H9 (cell line): Measurements from ENCODE around the gene GDF3. TPM values are rescaled to one million over a fixed set of nuclear protein-coding genes. Genes with fewer than 3 reads are reported as not detected.

Source experiments
- DNase-seq: peaks from one replicate; pipeline ENCODE4 v3.0.0-alpha.2; 2017
- H2AFZ ChIP-seq: one replicate; pipeline ENCODE4 v1.6.1; 2013; ENCODE audit warnings: mild to moderate bottlenecking, low read length, control low read depth, moderate library complexity
- H2AK5ac ChIP-seq: 2 replicates; pipeline ENCODE4 v1.6.1; 2013; ENCODE audit warnings: low read length, control low read depth, mixed read lengths; ENCODE audit not compliant: insufficient read length
- H2BK120ac ChIP-seq: one replicate; pipeline ENCODE4 v1.6.1; 2013; ENCODE audit warnings: low read depth, mild to moderate bottlenecking, low read length, control low read depth, inconsistent platforms; ENCODE audit not compliant: poor library complexity, severe bottlenecking
- H2BK12ac ChIP-seq: 2 replicates; pipeline ENCODE4 v1.6.1; 2013; ENCODE audit warnings: low read length, control low read depth, mixed read lengths, low read depth; ENCODE audit not compliant: insufficient read length
- H2BK15ac ChIP-seq: 2 replicates; pipeline ENCODE4 v1.6.1; 2013; ENCODE audit warnings: low read depth, low read length, control low read depth
- H2BK20ac ChIP-seq: one replicate; pipeline ENCODE4 v1.6.1; 2013; ENCODE audit warnings: low read depth, mild to moderate bottlenecking, low read length, control low read depth, inconsistent platforms; ENCODE audit not compliant: poor library complexity, severe bottlenecking
- H2BK5ac ChIP-seq: 2 replicates; pipeline ENCODE4 v1.6.1; 2013; ENCODE audit warnings: low read length, control low read depth, mixed read lengths; ENCODE audit not compliant: insufficient read length
- H3K14ac ChIP-seq: 2 replicates; pipeline ENCODE4 v1.6.1; 2013; ENCODE audit warnings: low read length, control low read depth; ENCODE audit not compliant: insufficient read depth
- H3K18ac ChIP-seq: 2 replicates; pipeline ENCODE4 v1.6.1; 2013; ENCODE audit warnings: low read depth, mild to moderate bottlenecking, mixed read lengths, low read length, control low read depth; ENCODE audit not compliant: insufficient read length
- H3K23ac ChIP-seq: 2 replicates; pipeline ENCODE4 v1.6.1; 2013; ENCODE audit warnings: low read length, control low read depth, mixed read lengths, low read depth; ENCODE audit not compliant: insufficient read length
- H3K23me2 ChIP-seq: 2 replicates; pipeline ENCODE4 v1.6.1; 2013; ENCODE audit warnings: low read depth, mild to moderate bottlenecking, mixed read lengths, low read length, control low read depth; ENCODE audit not compliant: insufficient read length, poor library complexity, severe bottlenecking
- H3K27ac ChIP-seq: 2 replicates; pipeline ENCODE4 v1.5.1; 2013; ENCODE audit warnings: low read length, control low read depth, mixed read lengths, low read depth; ENCODE audit not compliant: insufficient read length
- H3K27me3 ChIP-seq: 2 replicates; pipeline ENCODE4 v1.6.1; 2013; ENCODE audit warnings: low read length, control low read depth, inconsistent platforms; ENCODE audit not compliant: insufficient read depth
- H3K4ac ChIP-seq: 2 replicates; pipeline ENCODE4 v1.6.1; 2013; ENCODE audit warnings: low read depth, mild to moderate bottlenecking, control low read depth, inconsistent platforms, low read length, moderate library complexity
- H3K4me1 ChIP-seq: 2 replicates; pipeline ENCODE4 v1.6.1; 2013; ENCODE audit warnings: low read length, control low read depth, inconsistent platforms; ENCODE audit not compliant: insufficient read depth
- H3K4me2 ChIP-seq: 2 replicates; pipeline ENCODE4 v1.6.1; 2013; ENCODE audit warnings: low read length, control low read depth, mixed read lengths; ENCODE audit not compliant: insufficient read length, insufficient read depth
- H3K56ac ChIP-seq: 2 replicates; pipeline ENCODE4 v1.6.1; 2013; ENCODE audit warnings: low read depth, mild to moderate bottlenecking, mixed read lengths, low read length, control low read depth; ENCODE audit not compliant: insufficient read length
- H3K79me1 ChIP-seq: 2 replicates; pipeline ENCODE4 v1.6.1; 2013; ENCODE audit warnings: low read depth, mild to moderate bottlenecking, moderate library complexity, low read length, control low read depth, inconsistent platforms; ENCODE audit not compliant: insufficient read depth, poor library complexity, severe bottlenecking
- H3K79me2 ChIP-seq: 2 replicates; pipeline ENCODE4 v1.6.1; 2013; ENCODE audit warnings: low read length, control low read depth, inconsistent platforms; ENCODE audit not compliant: insufficient read depth
- H3K9ac ChIP-seq: 2 replicates; pipeline ENCODE4 v1.6.1; 2013; ENCODE audit warnings: low read length, control low read depth, mixed read lengths; ENCODE audit not compliant: insufficient read length; ENCODE audit errors: extremely low read depth
- H3K9me3 ChIP-seq: one replicate; pipeline ENCODE4 v1.6.1; 2013; ENCODE audit warnings: low read depth, low read length, inconsistent platforms; ENCODE audit not compliant: control insufficient read depth
- H3T11ph ChIP-seq: one replicate; pipeline ENCODE4 v1.6.1; 2013; ENCODE audit warnings: mild to moderate bottlenecking, low read length, control low read depth, inconsistent platforms
- H4K20me1 ChIP-seq: one replicate; pipeline ENCODE4 v1.6.1; 2013; ENCODE audit not compliant: control insufficient read depth, insufficient read length, insufficient read depth
- H4K5ac ChIP-seq: 2 replicates; pipeline ENCODE4 v1.6.1; 2013; ENCODE audit warnings: low read depth, mild to moderate bottlenecking, mixed read lengths, low read length, control low read depth; ENCODE audit not compliant: insufficient read length
- H4K8ac ChIP-seq: replicated peaks from 2 replicates; pipeline ENCODE4 v1.6.1; 2013; ENCODE audit warnings: low read length, control low read depth, mixed read lengths, low read depth; ENCODE audit not compliant: insufficient read length
- H4K91ac ChIP-seq: 2 replicates; pipeline ENCODE4 v1.6.1; 2013; ENCODE audit warnings: low read depth, mild to moderate bottlenecking, moderate library complexity, mixed read lengths, low read length, control low read depth; ENCODE audit not compliant: insufficient read length
- H3K27ac Mint-ChIP-seq, 3 experiments: 2 replicates in 2 of 3; 3 replicates in 1 of 3; pipeline ENCODE4 v1.8.0; 2020 to 2021; ENCODE audit warnings: mixed read lengths in 3 of 3, mild to moderate bottlenecking in 1 of 3, moderate library complexity in 1 of 3
- H3K27me3 Mint-ChIP-seq: 2 replicates; pipeline ENCODE4 v1.8.0; 2021; ENCODE audit warnings: low read depth, mild to moderate bottlenecking, moderate library complexity, mixed read lengths
- H3K36me3 Mint-ChIP-seq, 3 experiments: 2 replicates in 2 of 3; 3 replicates in 1 of 3; pipeline ENCODE4 v1.8.0; 2020 to 2021; ENCODE audit warnings: low read depth in 3 of 3, mixed read lengths in 3 of 3; ENCODE audit not compliant: insufficient read depth in 1 of 3
- H3K4me1 Mint-ChIP-seq, 2 experiments: 2 replicates each; pipeline ENCODE4 v1.8.0; 2020; ENCODE audit warnings: mixed read lengths in 2 of 2
- H3K4me3 Mint-ChIP-seq, 2 experiments: 2 replicates in 1 of 2; 3 replicates in 1 of 2; pipeline ENCODE4 v1.8.0; 2020 to 2021; ENCODE audit warnings: mild to moderate bottlenecking in 2 of 2, mixed read lengths in 2 of 2, moderate library complexity in 1 of 2
- H3K9me3 Mint-ChIP-seq, 2 experiments: 2 replicates in 1 of 2; 3 replicates in 1 of 2; pipeline ENCODE4 v1.8.0; 2020; ENCODE audit warnings: mild to moderate bottlenecking in 2 of 2, mixed read lengths in 2 of 2, moderate library complexity in 1 of 2
- CTCF ChIP-seq: fragments of 200-600 bp; sonication (generic); conservative IDR thresholded peaks from 3 replicates; pipeline ENCODE4 v1.8.0; 2021; ENCODE audit warnings: antibody characterized with exemption, mild to moderate bottlenecking
- WGBS: extraction: QIAGEN DNeasy Blood & Tissue Kit; methylation state at CpG from one replicate; pipeline ENCODE4 v1.1.7; 2013; ENCODE audit warnings: missing lambda C conversion rate, low lambda C conversion rate, mixed read lengths; ENCODE audit not compliant: insufficient read length; ENCODE audit errors: extremely low coverage; 5-methylcytosine and 5-hydroxymethylcytosine counted together
- total RNA-seq: library from RNA; stranded (reverse); gene quantifications from 2 replicates; pipeline ENCODE4 v1.2.1, GENCODE V29; 2021

The GDF3 gene
- total RNA-seq, 1 experiment from 2014 or later = 9.9 TPM

GRCh38 chr12:7705846-7706245 lies 10.3 kb upstream of the GDF3 start:
- Histone ChIP-seq H3K4me1 (peaks cover 2% of the 10 kb centered on the region; the same call in 1 of the 2 replicates), H2AK5ac (no peak overlapping the region), H3K14ac (no peak overlapping the region), H4K91ac (no peak overlapping the region), H3K79me1 (no peaks in the 10 kb centered on the region), H3K23ac (no peak overlapping the region), H3K23me2 (no peaks in the 10 kb centered on the region), H2BK12ac (no peak overlapping the region), H2BK15ac (no peak overlapping the region), H3K27me3 (no peaks in the 10 kb centered on the region), H3K4me2 (no peak overlapping the region), H3K27ac (no peak overlapping the region), H2BK20ac (no peak overlapping the region), H3T11ph (no peak overlapping the region), H4K20me1 (no peaks in the 10 kb centered on the region), H3K9ac (no peak overlapping the region), H4K8ac (no peak overlapping the region), H2AFZ (no peak overlapping the region), H4K5ac (no peak overlapping the region), H3K4ac (no peak overlapping the region), H3K56ac (no peak overlapping the region), H2BK5ac (no peak overlapping the region), H3K79me2 (no peaks in the 10 kb centered on the region), H3K18ac (no peak overlapping the region), H2BK120ac (no peak overlapping the region), H3K9me3 (no peaks in the 10 kb centered on the region)
- no peaks in the 10 kb centered on the region for H3K27me3 Mint-ChIP-seq
- H3K9me3 Mint-ChIP-seq = no peaks in the 10 kb centered on the region
- no peak overlapping the region for H3K4me3 Mint-ChIP-seq
- TF ChIP-seq CTCF = no peak
- no peak overlapping the region for H3K27ac Mint-ChIP-seq
- peaks cover 11% of the 10 kb centered on the region in 2 experiments for H3K4me1 Mint-ChIP-seq
- no CpG with 5 or more reads among the region's 29 CpGs for WGBS
- DNase-seq = peak; percentile 46
- H3K36me3 Mint-ChIP-seq = no peaks in the 10 kb centered on the region
